Endothelial cell of umbilical vein (primary cell): Measurements from ENCODE around the gene KRTAP24-1. TPM values are rescaled to one million over a fixed set of nuclear protein-coding genes. Genes with fewer than 3 reads are reported as not detected.

Experiments
- BruUV-seq: library from RNA; stranded (reverse); fragments of 400-500 nt; replicated peaks from 2 replicates; lab custom pipeline; 2021; lab: Mats Ljungman, UMichigan
- CTCF ChIA-PET: fragments of 300-600, 350-600 bp; sonication (Branson Sonifier 250); formaldehyde crosslinking; loops from one replicate; lab custom pipeline; 2021; ENCODE audit warnings: antibody characterized with exemption, inconsistent platforms; lab: Charles Lee
- POLR2A ChIA-PET: fragments of 300-600, 350-600 bp; sonication (Branson Sonifier 250); formaldehyde crosslinking; loops from one replicate; lab custom pipeline; 2021; ENCODE audit warnings: antibody characterized with exemption, inconsistent platforms; lab: Charles Lee
- DNase-seq: peaks from one replicate; pipeline ENCODE4 v3.0.0-alpha.2; 2011; ENCODE audit warnings: low read depth, low spot score
- FAIRE-seq: peaks from 2 replicates; lab custom pipeline; 2011; peaks lifted over from hg19 to GRCh38; lab: Jason Lieb, UNC
- H2AFZ ChIP-seq: 2 replicates; pipeline ENCODE4 v1.6.0; 2012; ENCODE audit warnings: low read depth, low read length, control low read depth, inconsistent platforms
- H3K27ac ChIP-seq: 2 replicates; pipeline ENCODE4 v1.5.1; 2011; ENCODE audit warnings: low read depth, mild to moderate bottlenecking, control low read depth, low read length, moderate library complexity; ENCODE audit not compliant: insufficient read depth
- H3K27me3 ChIP-seq, 2 experiments: 2 replicates each; pipeline versions ENCODE4 v1.6.0 to v1.6.1; 2011; ENCODE audit warnings: low read length in 2 of 2, mixed read lengths in 1 of 2; ENCODE audit not compliant: control insufficient read depth in 2 of 2, insufficient read depth in 2 of 2
- H3K36me3 ChIP-seq, 2 experiments: 2 replicates in 1 of 2; 3 replicates in 1 of 2; pipeline ENCODE4 v1.5.1; 2011; ENCODE audit warnings: low read length in 2 of 2, mild to moderate bottlenecking in 1 of 2, moderate library complexity in 1 of 2; ENCODE audit not compliant: control insufficient read depth in 2 of 2, insufficient read depth in 2 of 2; ENCODE audit errors: extremely low read depth in 1 of 2
- H3K4me1 ChIP-seq: 3 replicates; pipeline ENCODE4 v1.5.1; 2011; ENCODE audit warnings: mild to moderate bottlenecking, low read length; ENCODE audit not compliant: control insufficient read depth, insufficient read depth; ENCODE audit errors: extremely low read depth
- H3K4me2 ChIP-seq: 2 replicates; pipeline ENCODE4 v1.6.1; 2011; ENCODE audit warnings: low read length, control low read depth, mixed read lengths; ENCODE audit not compliant: insufficient read depth
- H3K4me3 ChIP-seq, 3 experiments: fragments of 200-600 bp in 1 of 3; sonication (generic), shearing (Covaris generic) in 1 of 3; replicated peaks in 1 of 3; 2 replicates each; pipeline ENCODE4 v1.5.1; 2011 to 2016; ENCODE audit warnings: control low read depth in 3 of 3, low read length in 3 of 3, mild to moderate bottlenecking in 2 of 3, inconsistent platforms in 1 of 3, low read depth in 1 of 3, moderate library complexity in 1 of 3; ENCODE audit not compliant: insufficient read depth in 1 of 3
- H3K79me2 ChIP-seq: 2 replicates; pipeline ENCODE4 v1.6.0; 2012; ENCODE audit warnings: low read length, inconsistent platforms; ENCODE audit not compliant: control insufficient read depth, insufficient read depth
- H3K9ac ChIP-seq: replicated peaks from 2 replicates; pipeline ENCODE3; 2011; ENCODE audit warnings: low read length, control low read depth; ENCODE audit not compliant: insufficient read depth; ENCODE audit errors: extremely low read depth
- H3K9me1 ChIP-seq: replicated peaks from 3 replicates; pipeline ENCODE4 v1.6.0; 2011; ENCODE audit warnings: mild to moderate bottlenecking, low read length; ENCODE audit not compliant: control insufficient read depth, insufficient read depth; ENCODE audit errors: extremely low read depth
- H3K9me3 ChIP-seq: replicated peaks from 2 replicates; pipeline ENCODE4 v1.5.1; 2012; ENCODE audit warnings: low read length, inconsistent platforms; ENCODE audit not compliant: control insufficient read depth, insufficient read depth
- H4K20me1 ChIP-seq: replicated peaks from 2 replicates; pipeline ENCODE3; 2011; ENCODE audit warnings: mild to moderate bottlenecking, low read length; ENCODE audit not compliant: control insufficient read depth, insufficient read depth; ENCODE audit errors: extremely low read depth
- CTCF ChIP-seq, 2 donors: IDR thresholded peaks; 1 replicate in 1 of 2; 2 replicates in 1 of 2; pipeline ENCODE4 v1.5.1; 2011; ENCODE audit warnings: low read length in 2 of 2, mild to moderate bottlenecking in 2 of 2, moderate library complexity in 2 of 2, control low read depth in 1 of 2, inconsistent platforms in 1 of 2, low read depth in 1 of 2; ENCODE audit not compliant: insufficient read depth in 1 of 2; ENCODE audit errors: extremely low read depth in 1 of 2
- FOS ChIP-seq: IDR thresholded peaks from 2 replicates; pipeline ENCODE4 v1.6.1; 2011; ENCODE audit warnings: mild to moderate bottlenecking, low read length, moderate library complexity, borderline replicate concordance; ENCODE audit not compliant: insufficient read depth
- GATA2 ChIP-seq: IDR thresholded peaks from 2 replicates; pipeline ENCODE4 v1.7.0; 2011; ENCODE audit warnings: low read depth, mild to moderate bottlenecking, moderate library complexity, mixed read lengths, low read length; ENCODE audit not compliant: insufficient read length, insufficient read depth
- JUN ChIP-seq: IDR thresholded peaks from 2 replicates; pipeline ENCODE4 v1.6.1; 2011; ENCODE audit warnings: borderline replicate concordance, low read depth; ENCODE audit not compliant: insufficient read length, insufficient read depth
- MAX ChIP-seq: IDR thresholded peaks from 2 replicates; pipeline ENCODE4 v1.6.1; 2011; ENCODE audit not compliant: insufficient read depth, insufficient read length
- MYC ChIP-seq: IDR thresholded peaks from one replicate; pipeline ENCODE4 v1.6.1; 2011; ENCODE audit warnings: mild to moderate bottlenecking, low read depth, low read length
- POLR2A ChIP-seq: IDR thresholded peaks from 2 replicates; pipeline ENCODE4 v1.6.1; 2012; ENCODE audit warnings: low read depth, mild to moderate bottlenecking, control low read depth, low read length
- dilution Hi-C: fragments of 300-500 bp; cut with MboI; formaldehyde crosslinking; loops from one replicate; pipeline ENCODE4 v1.15.0; 2019; ENCODE audit warnings: low sequenced_read_pairs; ENCODE audit not compliant: extremely low pct_ligation_motif_present
- intact Hi-C: fragments of 100-400 bp; cut with micrococcal nuclease; formaldehyde crosslinking; loops from one replicate; pipeline ENCODE4 v1.10.0; 2022
- polyA plus RNA-seq, 4 experiments: library from polyadenylated mRNA; depleted of rRNA in 3 of 4; stranded (reverse) in 3 of 4; unstranded in 1 of 4; fragments of >200 nt; gene quantifications; 2 replicates each; pipeline versions ENCODE4 v1.2.1 to v1.2.3, GENCODE V29; 2011 to 2012; ENCODE audit warnings: missing spikeins in 1 of 4
- total RNA-seq: library from RNA; stranded (reverse); gene quantifications from 2 replicates; pipeline ENCODE4 v1.2.3, GENCODE V29; 2021

Gene KRTAP24-1
- total and polyA plus RNA-seq, 2 donors (not counting 3 experiments of a cell fraction or from before 2014, with no cell fraction given) = not detected

GRCh38 chr21:30233228-30234020, 49.3 kb downstream of the KRTAP24-1 start:
- Histone ChIP-seq H3K27me3 (no peaks in the 10 kb centered on the region), H3K4me3 (no peak overlapping the region), H4K20me1 (no peaks in the 10 kb centered on the region), H3K79me2 (no peaks in the 10 kb centered on the region), H3K4me2 (no peak overlapping the region), H3K9me3 (peaks cover 5% of the 10 kb centered on the region), H3K36me3 (no peaks in the 10 kb centered on the region), H3K9ac (no peak overlapping the region), H3K4me1 (no peaks in the 10 kb centered on the region), H2AFZ (no peak overlapping the region), H3K27ac (no peak overlapping the region), H3K9me1 (no peaks in the 10 kb centered on the region)
- intact Hi-C loops = no loop called here
- FAIRE-seq = no peak
- CTCF ChIA-PET = no interaction called here
- no peak for TF ChIP-seq GATA2
- dilution Hi-C loops = no loop called here
- no TSS peak for BruUV-seq
- no peak for DNase-seq
- POLR2A ChIA-PET = no interaction called here

- no peak overlapping the region for H3K4me3 ChIP-seq
- H3K36me3 ChIP-seq = no peaks in the 10 kb centered on the region
- no peaks in the 10 kb centered on the region for H3K4me1 ChIP-seq
- no peak for DNase-seq
- H3K9ac ChIP-seq = no peak overlapping the region
- H4K20me1 ChIP-seq = no peaks in the 10 kb centered on the region
- no peaks in the 10 kb centered on the region for H3K79me2 ChIP-seq
- no peaks in the 10 kb centered on the region for H3K9me1 ChIP-seq
- no peak overlapping the region for H3K4me2 ChIP-seq
- ChIA-PET CTCF (no interaction called here), POLR2A (no interaction called here)
- BruUV-seq = no TSS peak
- dilution Hi-C loops = no loop called here
- no peak overlapping the region for H2AFZ ChIP-seq
- H3K27ac ChIP-seq = no peak overlapping the region
- intact Hi-C loops = no loop called here
- H3K27me3 ChIP-seq = no peaks in the 10 kb centered on the region
- FAIRE-seq = no peak
- H3K9me3 ChIP-seq = peaks cover 5% of the 10 kb centered on the region
- no peak for TF ChIP-seq JUN
- no peak for TF ChIP-seq MYC
- TF ChIP-seq CTCF (IDR thresholded peaks at IDR 0.05; ENCODE audit: extremely low read depth in 1 of 2, insufficient read depth in 1 of 2, low read depth in 1 of 2, low read length in 2 of 2) = no peak
- TF ChIP-seq POLR2A = no peak
- TF ChIP-seq FOS = no peak
- TF ChIP-seq MAX = no peak
Measured at GRCh38 chr21:30232011-30232410, 50.7 kb downstream of the KRTAP24-1 start.
